Stimulated activated CD4-positive, alpha-beta T cell treated with anti-CD3 and anti-CD28 coated beads, TNF-alpha, amount 100 ng/mL, for 4 hours (primary cell): ENCODE results near the gene TMEM259.

Experiments
- DNase-seq, 3 experiments: peaks; one replicate each; pipeline ENCODE4 v3.0.0-alpha.2; 2020; ENCODE audit warnings: low read depth in 3 of 3

The TMEM259 gene

GRCh38 chr19:1055886-1056620 is 35.1 kb upstream of the TMEM259 start:
- no peak for DNase-seq

- no peak for DNase-seq
Measured at GRCh38 chr19:1055028-1055425, 34.1 kb upstream of the TMEM259 start.

GRCh38 chr19:1054102-1055027 is 33.4 kb upstream of the TMEM259 start:
- DNase-seq = no peak

- no peak for DNase-seq
Measured at GRCh38 chr19:1053176-1054101, 32.5 kb upstream of the TMEM259 start.

GRCh38 chr19:1052349-1052975 is 31.5 kb upstream of the TMEM259 start:
- DNase-seq = no peak

- no peak for DNase-seq
Measured at GRCh38 chr19:1051791-1052190, 30.9 kb upstream of the TMEM259 start.

GRCh38 chr19:1050989-1051788 is 30.3 kb upstream of the TMEM259 start:
- DNase-seq = no peak

- DNase-seq = no peak
Measured at GRCh38 chr19:1049800-1050199, 28.9 kb upstream of the TMEM259 start.

GRCh38 chr19:1049106-1049505 is 28.2 kb upstream of the TMEM259 start:
- no peak for DNase-seq

GRCh38 chr19:1047696-1048147 is 26.8 kb upstream of the TMEM259 start:
- DNase-seq = no peak

- no peak for DNase-seq
Measured at GRCh38 chr19:1046836-1047695, 26.1 kb upstream of the TMEM259 start.

GRCh38 chr19:1046117-1046626 is 25.2 kb upstream of the TMEM259 start:
- DNase-seq = no peak

GRCh38 chr19:1045247-1045603 is 24.3 kb upstream of the TMEM259 start:
- DNase-seq = no peak

GRCh38 chr19:1042689-1043511 is 22.0 kb upstream of the TMEM259 start:
- no peak for DNase-seq

GRCh38 chr19:1041835-1042685 is 21.1 kb upstream of the TMEM259 start:
- no peak for DNase-seq

- DNase-seq = no peak
Measured at GRCh38 chr19:1041272-1041834, 20.4 kb upstream of the TMEM259 start.
